Activated CD4-positive, CD25-positive, alpha-beta regulatory T cell treated with anti-CD3 and anti-CD28 coated beads, Interleukin-2, amount 50 U/mL, for 72 hours (primary cell): ENCODE data around the gene ASIC2.

Source experiments
- DNase-seq: peaks from one replicate; pipeline ENCODE4 v3.0.0; 2021

The ASIC2 gene

DNA sequence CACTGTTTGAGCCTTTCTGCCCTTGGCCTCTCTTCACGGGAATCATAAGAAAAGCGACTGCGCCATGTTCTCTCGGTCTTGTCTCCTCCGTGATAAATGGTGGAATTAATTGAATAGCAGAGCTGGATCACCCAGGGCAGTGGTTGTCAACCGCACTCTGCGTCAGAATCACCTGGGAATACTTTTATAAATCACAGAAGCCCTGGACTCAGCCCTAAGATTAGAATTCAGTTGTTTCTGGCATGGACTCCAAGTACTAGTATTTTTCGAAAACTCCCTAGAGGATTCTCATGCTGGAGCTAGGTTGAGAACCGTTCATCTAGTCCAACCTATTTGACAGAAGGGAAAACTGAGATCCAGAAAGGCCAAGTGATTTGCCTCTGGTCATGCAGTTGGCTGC is 237.3 kb downstream of the ASIC2 start:
- DNase-seq = no peak

DNA sequence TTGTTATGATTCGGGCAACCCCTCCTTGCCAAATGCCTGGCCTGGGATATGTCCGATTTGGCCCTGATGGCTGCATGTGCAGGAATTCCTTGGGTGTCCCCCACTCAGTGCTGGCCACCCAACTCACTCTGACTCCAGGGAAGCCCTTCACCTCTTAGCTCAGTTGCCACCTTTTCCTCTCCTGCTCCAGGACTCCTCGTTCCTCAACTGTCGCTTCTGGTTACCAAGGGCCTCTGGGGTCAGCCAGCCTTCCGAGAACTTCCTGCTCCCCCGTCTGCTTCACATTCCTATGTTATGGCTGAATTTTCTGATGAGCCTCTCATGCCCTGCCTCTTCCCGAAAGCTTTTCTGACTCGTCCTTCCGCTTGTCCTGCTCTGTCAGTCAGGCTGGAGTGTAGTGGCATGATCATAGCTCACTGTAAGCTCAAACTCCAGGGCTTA is 237.9 kb downstream of the ASIC2 start:
- no peak for DNase-seq

DNA sequence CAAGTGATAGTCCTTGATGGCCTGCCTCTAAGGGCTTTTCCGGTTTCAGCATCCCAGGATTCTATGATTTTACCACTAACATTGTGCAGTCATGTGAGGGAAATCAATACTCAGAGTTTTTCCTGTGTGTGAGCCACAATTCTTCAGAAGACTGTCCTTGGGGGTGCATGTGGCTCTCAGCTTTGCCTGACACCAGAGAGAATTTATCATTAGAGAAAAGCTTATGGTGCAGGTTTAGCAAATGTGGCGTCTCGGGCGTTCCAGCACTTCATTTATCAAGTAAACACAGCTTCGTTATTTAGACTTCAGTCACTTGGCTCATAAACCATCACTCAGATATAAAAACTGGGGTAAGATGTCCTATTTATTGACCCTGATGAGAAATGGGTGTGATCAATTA is 238.7 kb downstream of the ASIC2 start:
- no peak for DNase-seq

DNA sequence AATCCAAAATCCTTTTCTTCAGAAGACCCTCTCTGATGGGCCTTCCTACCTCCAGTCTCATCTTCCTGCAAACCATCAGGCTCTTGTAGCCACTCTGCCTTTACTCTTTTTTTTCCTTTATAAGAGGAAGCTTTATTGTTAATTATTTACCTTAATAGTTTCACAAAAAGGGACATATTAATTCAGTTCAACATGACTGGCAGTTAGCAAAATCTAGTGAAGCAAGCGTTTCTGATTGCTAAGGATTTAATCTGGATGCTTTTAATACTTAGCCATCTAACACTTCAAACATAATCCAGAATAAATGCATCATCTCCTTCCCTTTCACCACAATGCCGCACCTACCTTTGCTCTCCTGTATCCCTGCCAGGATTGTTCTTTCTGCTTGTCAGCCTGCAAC is 239.4 kb downstream of the ASIC2 start:
- no peak for DNase-seq

DNA sequence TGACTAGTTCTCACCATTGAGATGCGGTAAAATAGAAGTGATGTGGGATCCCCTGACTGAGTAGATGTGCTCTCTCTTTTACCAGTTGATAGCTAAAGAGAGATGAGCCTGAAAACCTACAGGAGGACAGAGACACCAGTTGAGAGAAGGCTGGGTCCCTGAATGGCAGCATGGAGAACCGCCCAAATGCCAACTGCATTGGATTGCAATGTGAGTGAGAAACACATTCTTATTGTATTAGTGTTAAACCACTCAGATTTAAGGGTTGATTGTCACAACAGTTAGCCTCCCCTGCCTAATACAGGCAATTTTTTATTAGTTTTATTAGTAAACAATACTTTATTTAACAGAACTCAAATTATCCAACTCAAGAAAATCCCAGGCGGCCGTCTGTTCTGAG is 240.2 kb downstream of the ASIC2 start:
- no peak for DNase-seq

DNA sequence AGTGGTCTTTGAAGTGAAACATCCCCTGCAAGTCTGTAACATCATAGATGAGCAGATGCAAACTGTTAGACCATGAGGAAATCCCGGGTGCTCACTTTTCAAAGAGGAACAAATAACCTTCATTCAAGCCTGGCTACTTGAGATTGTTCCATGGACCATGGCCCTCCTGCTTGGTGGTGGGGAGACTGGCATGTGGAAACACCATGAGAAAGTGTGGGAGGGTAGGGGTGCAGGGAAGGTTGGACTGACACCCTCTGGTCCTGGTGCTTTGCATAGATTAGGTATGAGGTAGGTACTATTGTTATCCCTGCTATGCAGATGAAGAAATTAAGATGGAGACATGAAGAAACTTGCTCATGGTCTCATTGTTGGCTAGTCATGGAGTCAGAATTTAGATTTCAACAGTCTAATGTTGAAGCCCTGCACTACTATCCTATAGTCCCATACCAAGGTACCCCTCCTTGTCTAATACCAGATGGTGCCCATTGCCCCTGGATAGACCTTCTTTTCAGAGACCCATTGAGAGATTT is 242.4 kb downstream of the ASIC2 start:
- DNase-seq = no peak

DNA sequence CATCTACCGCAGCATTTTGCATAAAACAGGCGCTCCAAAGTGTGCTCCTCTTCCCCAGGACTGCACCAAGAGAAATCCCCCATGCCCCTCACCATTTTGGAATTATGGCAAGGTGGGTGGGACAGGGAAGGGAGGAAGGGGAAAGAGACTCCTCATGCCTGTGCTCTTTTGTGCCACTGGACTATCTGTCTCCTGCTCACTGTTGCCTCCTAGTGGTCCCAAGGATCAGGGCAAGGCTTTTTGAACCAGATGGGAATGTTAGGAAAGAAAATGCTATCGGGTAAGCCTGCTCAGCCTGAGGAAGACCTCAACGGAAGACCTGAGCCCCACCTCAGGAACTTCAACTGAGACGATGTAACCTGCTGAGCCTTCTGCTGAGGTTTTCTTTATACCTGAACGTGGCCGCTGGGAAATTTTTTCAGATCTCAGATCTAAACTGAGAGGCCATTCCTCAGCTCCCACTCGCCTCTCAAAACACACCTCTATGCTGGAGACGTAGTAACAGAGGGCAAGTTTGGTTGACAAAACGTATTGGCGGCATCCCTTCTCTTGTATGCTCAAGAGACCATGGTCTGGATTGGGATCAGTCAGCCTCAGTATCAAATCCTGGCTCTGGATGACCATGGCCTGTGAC is 243.2 kb downstream of the ASIC2 start:
- DNase-seq = peak; percentile 44

DNA sequence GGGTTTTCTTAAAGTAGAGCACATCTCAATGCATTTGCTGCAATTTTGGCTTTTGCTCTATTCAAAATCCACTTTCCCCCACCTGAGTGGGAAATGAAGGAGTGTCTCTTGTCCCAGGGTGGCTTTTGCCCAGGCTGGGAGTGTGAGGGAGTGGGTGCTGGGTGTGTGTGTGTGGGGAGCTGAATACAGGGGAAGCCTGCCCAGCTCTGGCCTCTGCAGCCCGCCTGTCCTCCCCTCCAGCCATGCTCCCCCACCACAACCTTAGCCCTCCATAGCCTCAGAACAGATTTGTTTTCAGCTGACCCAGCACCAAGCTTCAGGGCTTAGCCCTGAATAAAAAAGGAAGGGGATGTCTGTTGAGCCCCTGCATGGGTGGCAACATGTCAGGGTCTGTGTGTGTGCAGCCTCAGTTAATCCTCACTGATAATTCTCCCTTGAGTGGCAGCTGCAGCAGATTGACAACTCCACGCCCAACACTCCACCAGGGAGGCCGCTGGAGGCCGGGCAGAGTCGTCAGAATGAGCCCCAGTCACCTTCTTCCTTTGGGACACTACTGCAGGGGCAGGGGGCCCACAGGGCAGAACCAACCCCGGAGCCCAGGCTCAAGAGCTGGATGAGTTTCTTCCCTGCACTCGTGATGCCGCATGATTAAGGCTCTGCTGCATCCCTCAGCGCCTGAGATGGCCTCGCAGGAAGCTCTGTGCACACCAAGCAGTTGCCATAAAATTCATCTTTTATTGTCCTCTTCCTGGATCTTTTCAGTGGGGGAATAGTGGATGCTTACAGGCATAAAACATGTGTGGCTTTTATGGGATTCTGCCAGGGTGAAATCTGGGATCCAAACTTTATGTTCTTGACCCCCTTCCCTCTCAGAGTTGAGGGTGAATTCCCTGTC is 246.5 kb downstream of the ASIC2 start:
- no peak for DNase-seq

DNA sequence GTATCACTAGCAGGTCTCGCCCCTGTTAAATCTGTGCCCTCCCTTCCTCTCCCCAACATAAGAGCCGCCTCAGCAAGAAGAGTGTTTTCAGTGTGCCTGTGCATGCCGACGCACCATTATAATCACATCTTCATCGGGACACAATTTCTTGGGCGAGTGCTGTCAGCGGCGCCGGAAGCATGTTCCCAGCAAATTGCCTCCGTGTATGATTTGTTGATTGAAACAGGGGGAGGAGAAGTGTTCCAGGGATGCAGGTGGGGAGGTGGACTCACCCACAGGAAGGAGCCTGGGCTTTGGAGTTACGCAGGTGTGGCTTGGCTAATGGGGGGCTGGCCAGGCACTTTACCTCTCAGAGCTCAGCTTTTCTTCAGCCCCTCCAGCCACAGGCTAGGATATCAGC is 247.9 kb downstream of the ASIC2 start:
- DNase-seq = no peak

DNA sequence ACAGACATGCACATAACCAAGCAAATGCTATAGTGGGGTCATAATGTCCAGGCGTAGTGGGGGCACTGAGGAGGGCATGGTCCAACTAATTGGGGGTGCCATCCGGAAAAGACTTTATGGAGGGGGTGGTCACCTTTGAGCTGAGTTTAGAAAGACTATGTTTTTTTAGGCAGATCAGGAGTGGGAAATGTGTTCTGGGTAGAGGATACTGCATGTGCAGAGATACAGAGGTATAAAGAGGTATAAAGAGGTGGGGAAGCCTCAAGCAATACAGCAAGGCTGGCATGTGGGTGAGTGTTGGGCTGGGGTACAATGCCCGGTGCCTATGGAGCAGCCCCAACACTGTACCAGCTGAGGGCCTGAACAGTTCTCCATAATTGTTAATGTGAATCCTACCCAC is 248.3 kb downstream of the ASIC2 start:
- DNase-seq = no peak

DNA sequence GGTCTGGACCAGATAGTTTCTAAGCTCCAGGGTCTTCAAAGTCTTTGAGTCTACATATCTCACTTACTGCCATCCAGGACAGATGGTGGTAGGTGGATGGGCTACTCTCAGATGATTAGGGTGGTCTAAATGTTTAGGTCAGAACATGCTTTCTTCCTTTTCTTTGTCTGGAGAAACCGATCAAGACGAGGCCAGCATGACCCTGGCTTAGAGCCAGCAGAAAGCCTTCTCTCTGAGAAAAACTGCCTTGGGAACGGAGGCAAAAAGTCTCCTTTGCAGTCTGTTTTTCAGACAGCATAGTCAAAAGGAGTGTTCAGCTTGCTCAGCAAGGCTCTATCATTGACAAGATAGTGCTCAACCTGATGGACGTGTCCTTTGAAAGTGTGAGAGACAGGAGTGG is 252.6 kb downstream of the ASIC2 start:
- DNase-seq = no peak

DNA sequence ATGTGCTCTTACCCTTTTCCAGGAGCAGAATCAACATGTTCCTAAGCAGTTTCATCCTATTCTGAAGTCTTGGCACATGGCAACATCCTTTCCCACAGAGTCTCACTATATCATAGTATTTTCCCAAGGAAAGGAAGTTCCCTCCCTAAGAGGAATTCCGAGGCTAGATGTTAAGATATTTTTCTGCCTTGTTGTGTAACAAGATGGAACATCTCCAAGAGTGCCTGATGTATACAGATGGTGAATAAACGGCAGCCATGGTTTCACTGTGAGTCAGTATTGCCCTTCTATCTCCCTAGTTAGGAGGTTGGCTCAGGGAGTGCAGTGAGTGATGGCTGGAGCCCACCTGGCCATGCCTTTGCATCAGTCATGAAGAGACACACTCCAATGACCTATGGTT is 253.2 kb downstream of the ASIC2 start:
- DNase-seq = no peak

DNA sequence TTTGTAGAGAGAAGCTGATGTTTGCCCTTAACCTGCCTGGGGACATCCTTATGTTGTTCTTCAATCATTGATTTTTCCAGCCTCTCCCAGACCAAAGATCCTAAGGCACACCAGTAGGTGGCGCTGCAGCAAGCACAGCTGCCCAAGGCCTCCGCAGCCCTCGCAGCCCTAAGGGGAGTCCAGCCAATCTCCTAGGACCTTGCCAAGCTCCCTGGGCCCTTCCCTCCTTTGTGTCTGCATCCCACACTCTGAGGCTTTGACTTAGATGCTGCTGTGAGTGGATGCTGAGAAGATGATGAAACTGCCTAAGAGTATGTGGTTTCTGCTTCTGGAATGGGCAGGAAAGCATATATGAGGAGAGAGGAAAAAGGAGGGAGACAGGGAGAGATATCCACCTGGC is 254.4 kb downstream of the ASIC2 start:
- DNase-seq = no peak

DNA sequence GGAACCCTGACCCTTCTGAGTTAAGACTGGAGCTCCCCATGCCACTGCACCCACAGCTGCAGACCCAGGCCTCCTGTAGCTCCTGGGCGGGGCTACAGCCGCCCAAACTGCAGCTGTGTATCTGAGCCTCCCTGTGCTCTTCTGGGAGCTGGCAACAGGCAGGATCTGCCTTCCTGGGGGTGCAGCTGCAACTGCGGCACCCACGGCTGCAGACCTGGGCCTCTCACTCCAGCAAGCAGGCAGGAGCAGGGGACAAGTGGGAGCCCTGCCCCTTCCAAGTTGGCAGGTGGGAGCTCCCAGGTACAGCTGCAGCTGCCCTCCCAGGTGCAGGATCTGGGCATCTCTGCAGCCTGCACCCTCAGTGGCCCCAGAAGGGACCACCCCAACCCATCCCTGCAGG is 259.9 kb downstream of the ASIC2 start:
- DNase-seq = no peak

DNA sequence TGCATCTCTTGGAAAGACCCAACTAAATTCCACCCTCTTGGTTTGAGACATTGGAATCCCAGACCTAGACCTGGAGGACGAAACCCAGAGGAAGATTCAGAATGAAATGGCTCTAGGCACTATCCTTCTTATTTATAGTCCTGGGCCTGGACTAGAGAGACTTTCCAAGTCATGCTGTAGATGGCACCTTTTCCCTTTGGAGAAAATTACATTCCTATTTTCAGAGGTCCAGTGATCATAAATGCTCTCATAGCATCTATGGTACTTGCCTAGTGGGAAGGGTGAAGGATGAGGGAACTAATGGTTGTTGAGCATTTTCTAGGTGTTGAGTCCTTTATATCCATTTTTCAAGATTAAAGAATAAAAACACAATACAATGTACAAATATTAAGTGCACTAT is 264.3 kb downstream of the ASIC2 start:
- DNase-seq = no peak

DNA sequence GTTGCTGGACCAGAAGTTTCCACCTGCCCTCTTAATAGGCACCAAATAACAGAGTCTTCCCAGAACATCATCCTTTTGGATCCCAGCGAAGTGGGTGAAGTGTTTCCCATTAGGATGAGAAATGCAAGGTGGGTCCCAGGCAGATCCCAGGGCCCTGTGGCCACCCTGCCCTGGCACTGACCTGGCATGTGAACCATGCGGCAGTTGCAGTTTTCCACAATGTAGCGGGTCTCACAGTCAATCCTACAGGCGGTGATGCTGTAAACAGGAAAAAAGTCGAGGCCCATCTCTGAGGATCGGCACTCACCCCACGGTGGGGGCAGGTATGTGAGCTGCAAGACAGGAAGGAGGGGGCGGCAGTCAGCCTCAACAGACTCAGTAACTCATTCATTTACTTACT is 265.0 kb downstream of the ASIC2 start:
- no peak for DNase-seq

DNA sequence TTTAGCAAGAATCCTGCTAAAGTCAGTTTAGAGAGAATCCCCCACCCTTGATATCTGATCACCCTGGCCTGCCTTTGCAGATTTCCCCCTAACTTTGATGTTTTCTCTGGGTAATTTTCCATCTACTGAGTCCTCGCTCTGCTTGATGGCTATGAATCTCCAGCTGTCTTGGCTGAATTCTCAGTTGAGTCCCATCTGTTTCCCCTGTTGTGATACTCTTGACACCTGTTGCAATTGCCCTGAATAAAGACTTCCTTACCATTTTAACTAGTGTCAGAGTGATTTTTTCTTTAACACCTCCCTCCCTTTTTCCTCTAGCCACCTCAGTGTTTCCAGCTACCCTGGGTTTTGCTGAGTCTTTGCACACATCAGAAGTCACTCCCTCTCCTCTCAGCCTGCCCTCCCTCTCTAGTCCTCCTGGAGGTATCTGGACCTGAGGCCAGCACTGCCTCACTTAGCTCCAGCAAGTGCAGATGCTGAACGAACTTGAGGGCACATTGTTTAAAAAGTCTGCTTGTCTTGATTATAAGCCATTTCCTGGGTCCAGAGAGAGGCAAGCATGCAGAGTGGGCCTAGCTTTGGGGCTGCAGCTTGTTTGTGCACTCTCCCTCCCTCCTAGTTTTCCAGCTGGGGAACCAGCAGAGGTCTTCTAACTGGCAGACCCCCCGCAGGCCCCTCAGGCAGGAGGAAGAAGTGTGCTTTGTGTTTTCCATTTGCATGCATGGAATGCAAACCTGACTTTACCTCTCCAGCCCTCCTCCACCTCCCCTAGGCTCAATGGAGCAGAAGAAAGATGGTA is 268.2 kb downstream of the ASIC2 start:
- DNase-seq = no peak

DNA sequence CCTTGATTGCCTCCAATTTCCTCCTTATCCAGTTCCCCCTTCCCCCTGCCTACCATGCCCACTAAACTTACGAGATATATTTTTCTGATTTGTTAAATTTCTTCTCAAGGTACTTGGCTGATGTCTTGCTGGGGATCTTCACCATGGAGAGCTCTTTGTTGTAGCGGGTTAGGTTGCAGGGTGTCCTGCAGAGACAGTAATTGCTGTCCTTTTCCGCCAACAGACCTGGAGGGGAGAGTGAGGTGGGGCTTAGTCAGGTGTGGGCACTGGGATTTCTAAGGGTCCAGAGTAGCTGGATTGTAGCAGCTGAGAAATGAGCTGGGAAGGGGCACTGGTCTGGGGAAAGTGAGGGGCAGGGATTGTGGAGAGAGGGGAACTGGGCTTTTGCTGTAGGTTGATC is 269.3 kb downstream of the ASIC2 start:
- DNase-seq = no peak

DNA sequence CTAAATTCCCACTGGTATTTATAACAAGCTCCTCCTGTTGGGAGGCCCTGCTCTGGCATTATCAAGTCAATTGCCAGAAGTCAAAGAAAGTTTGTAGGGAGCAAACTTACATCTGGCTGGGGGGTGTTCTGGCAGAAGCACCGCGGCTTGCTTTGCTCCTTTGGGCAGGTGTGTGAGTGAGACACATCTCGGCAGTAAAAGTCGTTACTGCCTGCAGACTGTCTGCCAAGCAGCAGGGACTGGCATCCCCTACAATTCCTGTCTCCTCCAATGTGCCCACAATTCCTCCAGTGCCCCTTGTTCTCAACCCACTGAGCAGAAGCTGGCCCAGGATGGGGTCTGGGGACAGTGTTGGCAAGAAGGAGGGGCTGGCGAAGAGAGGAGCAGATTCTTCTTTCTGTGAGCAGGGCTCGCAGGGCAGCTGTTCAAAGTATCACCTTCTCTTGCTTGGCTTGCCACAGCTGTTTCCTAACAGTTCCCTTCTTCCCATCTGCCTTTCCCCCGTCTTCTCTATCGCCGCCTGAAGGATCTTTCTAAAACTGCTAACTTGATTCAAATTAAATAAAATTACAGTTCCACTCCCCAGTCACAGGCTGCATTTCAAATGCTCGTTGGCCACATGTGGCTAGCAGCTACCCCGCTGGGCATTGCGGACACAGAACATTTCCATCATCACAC is 271.2 kb downstream of the ASIC2 start:
- no peak for DNase-seq

DNA sequence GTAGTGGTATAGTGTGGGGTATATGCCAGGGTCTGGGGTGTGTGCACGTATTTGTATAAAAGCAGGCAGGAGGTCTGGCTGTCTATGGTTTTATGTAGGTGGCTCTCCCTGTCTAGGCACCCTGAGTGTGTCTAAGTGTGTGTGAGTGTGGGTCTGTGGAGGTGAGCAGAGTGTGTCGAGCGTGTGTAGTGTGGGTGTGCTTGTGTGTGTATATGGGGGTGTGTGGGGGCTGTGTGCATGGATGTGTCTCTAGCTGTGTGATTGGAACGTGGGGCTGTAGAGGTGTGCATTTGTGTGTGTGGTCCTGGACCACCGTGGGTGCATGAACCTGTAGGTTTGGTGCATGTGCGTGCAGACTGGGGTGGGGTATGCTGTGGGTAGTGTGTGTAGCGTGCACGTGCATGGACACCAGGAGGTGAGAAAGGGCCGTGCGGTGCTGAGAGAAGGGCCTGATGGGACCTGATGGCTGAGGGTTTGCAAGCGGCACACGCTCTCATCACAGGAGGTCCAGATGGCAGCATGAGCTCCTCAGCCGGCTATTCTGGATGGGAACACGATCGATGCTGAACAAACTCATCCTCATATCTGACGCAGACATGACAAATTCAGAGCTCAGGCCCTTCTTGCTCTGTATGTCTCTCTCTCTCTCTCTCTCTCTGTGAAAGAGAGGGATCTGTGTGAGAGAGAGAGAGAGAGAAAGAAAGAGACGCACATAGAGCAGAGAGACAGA is 273.8 kb downstream of the ASIC2 start:
- no peak for DNase-seq

DNA sequence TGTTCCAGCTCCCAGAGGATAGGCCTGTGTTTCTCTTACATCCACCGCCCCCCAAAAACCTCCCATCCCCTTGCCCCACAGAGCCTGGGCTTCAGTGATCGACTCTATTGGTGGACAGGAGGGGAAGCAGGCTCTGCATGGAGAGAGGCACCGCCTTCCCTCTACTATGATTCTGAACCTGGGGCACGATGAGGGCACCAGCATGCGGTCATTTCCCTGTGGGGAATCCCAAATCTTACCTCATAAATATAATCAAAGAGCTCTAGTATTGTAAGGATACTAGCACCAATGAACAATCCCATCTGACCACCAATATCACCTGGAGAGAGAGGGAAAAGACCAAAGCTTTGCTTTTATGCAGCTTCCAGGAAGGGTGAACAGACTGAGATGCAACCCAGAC is 275.7 kb downstream of the ASIC2 start:
- no peak for DNase-seq

DNA sequence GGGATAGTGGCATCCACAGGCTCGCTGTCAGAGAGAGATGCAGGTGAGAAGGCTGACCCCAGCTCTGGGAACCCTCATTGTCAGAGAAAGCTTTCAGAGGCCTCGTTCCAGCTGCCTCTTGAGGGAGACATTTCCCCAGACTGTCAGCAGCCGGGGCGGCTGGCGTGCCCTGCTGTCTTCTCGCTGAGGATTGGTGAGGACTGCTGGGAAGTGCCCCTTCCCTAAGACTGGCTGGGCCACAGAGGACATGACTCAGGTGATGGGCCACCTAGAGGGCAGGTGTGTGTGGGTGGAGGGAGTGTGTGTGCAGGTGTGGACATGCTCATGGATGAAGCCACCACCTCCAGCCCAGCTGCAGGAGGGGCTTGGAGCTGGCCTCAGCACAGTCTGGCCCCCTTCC is 276.2 kb downstream of the ASIC2 start:
- no peak for DNase-seq
